Tibial nerve (tissue), 4 donors: Measurements from ENCODE around the gene SPATA6L. TPM values are rescaled to one million over a fixed set of nuclear protein-coding genes. Genes with fewer than 3 reads are reported as not detected.
"Not testable (repeated sequence)": the region's sequence is repeated elsewhere in the genome, so short reads cannot be mapped to it uniquely, and the experiment has no call there.

Source experiments
- DNase-seq, 2 donors: peaks; one replicate each; pipeline ENCODE4 v3.0.0-alpha.2; 2019; ENCODE audit warnings: low spot score in 2 of 2
- H3K27ac ChIP-seq, 4 donors: fragments of 200-600 bp; sonication (generic) in 3 of 4; one replicate each; pipeline ENCODE4 v1.5.1; 2017 to 2019; ENCODE audit warnings: mild to moderate bottlenecking in 1 of 4
- H3K27me3 ChIP-seq, 2 donors: fragments of 200-600 bp; sonication (generic) in 1 of 2; one replicate each; pipeline versions ENCODE4 v1.5.1 to v1.6.0; 2017 to 2019
- H3K36me3 ChIP-seq, 3 donors: fragments of 200-600 bp; sonication (generic); one replicate each; pipeline ENCODE4 v1.5.1; 2018 to 2019
- H3K4me1 ChIP-seq, 4 donors: fragments of 200-600 bp; sonication (generic) in 3 of 4; one replicate each; pipeline ENCODE4 v1.5.1; 2017 to 2019
- H3K4me3 ChIP-seq, 4 donors: fragments of 200-600 bp; sonication (generic) in 3 of 4; one replicate each; pipeline ENCODE4 v1.5.1; 2017 to 2019; ENCODE audit warnings: mild to moderate bottlenecking in 1 of 4, moderate library complexity in 1 of 4
- H3K9me3 ChIP-seq, 4 donors: fragments of 200-600 bp; sonication (generic) in 3 of 4; one replicate each; pipeline ENCODE4 v1.5.1; 2017 to 2019
- CTCF ChIP-seq, 5 experiments: fragments of 200-600 bp in 3 of 5; fragments of 450-650 bp in 2 of 5; sonication (generic) in 3 of 5; IDR thresholded peaks; one replicate each; pipeline ENCODE4 v1.5.1; 2016 to 2019; ENCODE audit warnings: antibody characterized with exemption in 5 of 5, mild to moderate bottlenecking in 3 of 5, moderate library complexity in 2 of 5
- EP300 ChIP-seq, 2 donors: sonication (generic); formaldehyde crosslinking; IDR thresholded peaks; one replicate each; pipeline ENCODE4 v1.6.1; 2017; ENCODE audit warnings: antibody characterized with exemption in 2 of 2, mild to moderate bottlenecking in 1 of 2
- POLR2A ChIP-seq, 2 donors: fragments of 450-650 bp; IDR thresholded peaks; one replicate each; pipeline ENCODE4 v1.6.1; 2017; ENCODE audit warnings: antibody characterized with exemption in 2 of 2, mild to moderate bottlenecking in 2 of 2, moderate library complexity in 2 of 2
- WGBS, 2 donors: methylation state at CpG; one replicate each; pipeline ENCODE4 v1.1.5; 2018; 5-methylcytosine and 5-hydroxymethylcytosine counted together
- total RNA-seq, 4 donors: library from RNA; depleted of rRNA; stranded (reverse); fragments of >200 nt; gene quantifications; one replicate each; pipeline ENCODE4 v1.1.0, GENCODE V29; 2016

SPATA6L gene
- total RNA-seq, 4 donors from 2014 or later, result 1.3 to 5.4 (median 3.8) TPM

- Histone ChIP-seq H3K36me3 (no peaks in the 10 kb centered on the region), H3K27ac (no peak overlapping the region), H3K9me3 (no peaks in the 10 kb centered on the region), H3K4me1 (no peaks in the 10 kb centered on the region), H3K27me3 (no peaks in the 10 kb centered on the region), H3K4me3 (no peak overlapping the region)
- 83 to 92% methylated on average over 1 of the region's 1 CpG for WGBS, 2 donors
- no peak for DNase-seq
- no peak for TF ChIP-seq CTCF (IDR thresholded peaks at IDR 0.05)
- TF ChIP-seq POLR2A (IDR thresholded peaks at IDR 0.05), result no peak
- no peak for TF ChIP-seq EP300 (IDR thresholded peaks at IDR 0.05)
Observed at GRCh38 chr9:4614627-4615026, 51.7 kb downstream of the SPATA6L start.

DNA sequence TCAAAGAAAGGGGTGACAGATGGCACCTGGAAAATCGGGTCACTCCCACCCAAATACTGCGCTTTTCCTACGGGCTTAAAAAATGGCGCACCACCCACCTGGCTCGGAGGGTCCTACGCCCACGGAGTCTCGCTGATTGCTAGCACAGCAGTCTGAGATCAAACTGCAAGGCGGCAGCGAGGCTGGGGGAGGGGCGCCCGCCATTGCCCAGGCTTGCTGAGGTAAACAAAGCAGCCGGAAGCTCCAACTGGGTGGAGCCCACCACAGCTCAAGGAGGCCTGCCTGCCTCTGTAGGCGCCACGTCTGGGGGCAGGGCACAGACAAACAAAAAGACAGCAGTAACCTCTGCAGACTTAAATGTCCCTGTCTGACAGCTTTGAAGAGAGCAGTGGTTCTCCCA lies 60.2 kb downstream of the SPATA6L start:
- H3K36me3 ChIP-seq, result not testable (repeated sequence)
- 83 to 85% methylated on average over 10 to 12 of the region's 15 CpGs for WGBS, 2 donors

GRCh38 chr9:4604678-4605095 lies 61.6 kb downstream of the SPATA6L start:
- no peak overlapping the region for H3K4me3 ChIP-seq
- TF ChIP-seq EP300 (IDR thresholded peaks at IDR 0.05) (no peak), CTCF (IDR thresholded peaks at IDR 0.05) (peak; percentile 54 to 70 (median 66))

More for the DNA sequence above, 60.2 kb downstream of the SPATA6L start:
- H3K27me3 ChIP-seq, H3K4me3 ChIP-seq, H3K9me3 ChIP-seq, H3K4me1 ChIP-seq, DNase-seq, H3K27ac ChIP-seq: not testable (repeated sequence)

GRCh38 chr9:4603830-4604229 lies 62.5 kb downstream of the SPATA6L start:
- Histone ChIP-seq H3K27ac (no peak overlapping the region), H3K4me3 (no peak overlapping the region), H3K9me3 (no peaks in the 10 kb centered on the region), H3K27me3 (no peaks in the 10 kb centered on the region), H3K36me3 (no peaks in the 10 kb centered on the region), H3K4me1 (no peaks in the 10 kb centered on the region)
- 90 to 94% methylated on average over 5 of the region's 5 CpGs for WGBS, 2 donors
- no peak for TF ChIP-seq EP300 (IDR thresholded peaks at IDR 0.05)
- no peak for TF ChIP-seq POLR2A (IDR thresholded peaks at IDR 0.05)
- TF ChIP-seq CTCF (IDR thresholded peaks at IDR 0.05), result no peak
- DNase-seq, result no peak

More at GRCh38 chr9:4604678-4605095, 61.6 kb downstream of the SPATA6L start:
- Histone ChIP-seq H3K36me3 (no peaks in the 10 kb centered on the region), H3K9me3 (no peaks in the 10 kb centered on the region), H3K4me1 (no peaks in the 10 kb centered on the region), H3K27ac (no peak overlapping the region), H3K27me3 (no peaks in the 10 kb centered on the region)
- DNase-seq, result peak; percentile 50 to 97

- no peaks in the 10 kb centered on the region for H3K27me3 ChIP-seq
- no peak for TF ChIP-seq POLR2A (IDR thresholded peaks at IDR 0.05)
- TF ChIP-seq EP300 (IDR thresholded peaks at IDR 0.05), result no peak
- TF ChIP-seq CTCF (IDR thresholded peaks at IDR 0.05), result no peak
- H3K4me1 ChIP-seq, result peaks cover 0 to 16% (median 2%) of the 10 kb centered on the region in 4 donors
- no peaks in the 10 kb centered on the region for H3K9me3 ChIP-seq
- no peak overlapping the region for H3K4me3 ChIP-seq
- H3K27ac ChIP-seq, result no peak overlapping the region
- no peak for DNase-seq
- WGBS, 2 donors, result 85 to 89% methylated on average over 1 of the region's 1 CpG
- no peaks in the 10 kb centered on the region for H3K36me3 ChIP-seq
Observed at GRCh38 chr9:4600368-4600767, 65.9 kb downstream of the SPATA6L start.
